GM19452 (cell line): Measurements from ENCODE around the gene LTA4H.

Source experiments
- ATAC-seq: cut with Tn5 transposase; IDR thresholded peaks from one replicate; pipeline ENCODE4 v1.9.1; 2021; ENCODE audit not compliant: unreplicated experiment

Gene LTA4H

DNA sequence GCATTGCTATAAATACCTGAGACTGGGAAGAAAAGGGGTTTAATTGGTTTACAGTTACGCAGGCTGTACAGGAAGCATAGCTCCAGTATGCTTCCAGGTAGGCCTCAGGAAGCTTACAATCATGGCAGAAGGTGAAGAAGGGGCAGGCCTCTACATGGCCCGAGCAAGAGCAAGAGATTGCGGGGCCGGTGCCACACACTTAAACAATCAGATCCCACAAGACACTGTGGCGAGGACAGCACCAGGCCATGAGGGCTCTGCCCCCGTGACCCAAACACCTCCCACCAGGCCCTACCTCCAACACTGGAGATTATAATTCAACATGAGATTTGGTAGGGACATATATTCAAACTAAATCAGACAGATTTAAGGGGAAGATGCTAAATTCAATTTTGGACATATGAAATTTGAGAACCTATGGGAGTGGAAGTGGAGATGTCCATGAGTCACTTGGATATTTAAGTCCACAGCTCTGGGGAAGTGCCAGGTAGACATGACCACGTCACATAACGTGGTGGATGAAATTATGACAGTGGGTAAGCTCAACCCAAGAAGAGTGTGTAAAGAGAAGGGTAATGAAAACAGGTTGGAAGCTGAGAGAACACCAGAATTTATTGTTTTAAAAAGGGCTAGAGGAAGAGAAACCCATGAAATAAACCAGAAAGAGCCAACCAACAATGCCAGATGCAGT is 1.5 kb upstream of the LTA4H start:
- no peak for ATAC-seq

GRCh38 chr12:96034621-96035282 is 635 bp downstream of the LTA4H start:
- ATAC-seq: no peak

- ATAC-seq: no peak
Observed at GRCh38 chr12:96033549-96034389, 1.6 kb downstream of the LTA4H start.

DNA sequence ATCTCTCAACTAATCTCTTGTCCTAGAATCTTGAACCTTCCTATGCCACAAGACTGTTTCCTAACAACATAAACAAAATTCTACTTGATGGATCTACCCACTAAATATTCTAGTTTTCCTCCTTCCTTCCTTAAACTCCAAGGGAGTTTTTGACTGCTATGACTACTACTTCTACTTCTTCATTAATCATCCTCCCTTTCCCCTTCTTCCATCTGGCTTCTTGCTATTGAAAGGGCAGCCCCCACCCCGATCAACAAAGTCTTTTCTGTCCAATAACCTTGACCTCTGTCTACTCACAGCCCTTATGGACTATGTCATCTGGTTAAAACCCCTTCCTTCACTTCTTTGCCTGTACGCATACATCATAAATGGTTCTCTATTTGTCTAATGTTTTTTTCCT is 5.6 kb downstream of the LTA4H start:
- no peak for ATAC-seq

- no peak for ATAC-seq
Observed at GRCh38 chr12:96028538-96028937, 6.8 kb downstream of the LTA4H start.

DNA sequence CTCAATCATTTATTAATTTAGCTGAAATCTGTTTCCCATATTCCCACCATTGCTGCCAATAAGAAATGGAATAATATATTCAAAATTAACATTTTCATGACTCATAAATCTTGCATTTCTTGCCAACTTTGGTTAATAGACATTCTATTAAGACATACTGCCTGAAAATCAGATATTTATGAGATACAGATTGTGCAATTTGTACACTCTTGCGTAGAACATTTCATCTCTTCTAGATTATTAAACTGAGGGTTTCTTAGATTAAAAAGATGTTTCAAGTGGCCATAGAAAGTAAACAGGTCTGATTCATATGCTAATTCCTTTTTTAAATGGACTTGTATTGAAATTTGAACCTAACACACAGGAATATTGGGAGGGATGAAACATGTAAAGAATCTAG is 9.1 kb downstream of the LTA4H start:
- ATAC-seq: no peak

DNA sequence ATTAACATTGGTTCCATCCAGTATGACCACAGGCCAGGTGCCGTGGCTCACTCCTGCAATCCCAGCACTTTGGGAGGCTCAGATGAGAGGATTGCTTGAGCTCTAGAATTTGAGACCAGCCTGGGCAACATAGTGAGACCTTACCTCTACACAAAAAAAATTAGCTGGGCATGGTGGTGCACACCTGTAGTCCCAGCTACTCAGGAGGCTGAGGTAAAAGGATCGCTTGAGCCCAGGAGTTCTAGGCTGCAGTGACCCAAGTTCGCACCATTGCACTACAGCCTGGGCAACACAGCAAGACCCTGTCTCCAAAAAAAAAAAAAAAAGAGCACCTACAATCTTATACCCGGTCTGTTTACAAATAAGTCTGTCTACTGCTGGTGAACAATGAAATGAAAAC is 9.9 kb downstream of the LTA4H start:
- ATAC-seq: no peak

DNA sequence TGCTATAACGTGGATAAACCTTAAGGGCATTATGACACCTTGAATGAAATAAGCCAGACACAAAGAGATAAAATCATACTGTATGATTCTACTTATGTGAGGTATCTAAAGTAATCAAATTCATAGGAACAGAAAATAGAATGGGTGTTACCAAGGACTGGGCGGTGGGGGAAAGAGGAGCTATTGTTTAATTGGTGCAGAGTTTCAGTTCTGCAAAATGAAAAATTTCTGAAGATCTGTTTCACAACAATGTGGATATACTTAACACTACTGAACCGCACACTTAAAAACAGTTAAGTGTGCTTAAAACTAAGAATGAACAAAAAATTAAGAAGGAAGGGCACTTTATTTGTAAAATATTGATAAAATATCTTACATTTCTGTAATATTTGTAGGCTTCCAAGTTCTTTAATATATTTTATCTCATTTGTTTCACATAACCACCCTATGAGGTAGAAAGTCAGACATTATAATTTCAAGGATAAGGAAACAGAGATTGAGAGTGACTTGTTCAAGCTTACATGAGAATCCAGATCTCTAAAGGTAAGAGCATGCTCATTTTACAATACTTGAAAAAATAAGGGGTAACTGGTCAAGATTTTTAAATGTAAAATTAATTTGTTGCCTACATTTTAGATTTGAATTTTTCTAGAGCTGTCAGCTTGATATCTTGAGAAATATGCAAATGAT is 14.9 kb downstream of the LTA4H start:
- peak; percentile 98 for ATAC-seq

DNA sequence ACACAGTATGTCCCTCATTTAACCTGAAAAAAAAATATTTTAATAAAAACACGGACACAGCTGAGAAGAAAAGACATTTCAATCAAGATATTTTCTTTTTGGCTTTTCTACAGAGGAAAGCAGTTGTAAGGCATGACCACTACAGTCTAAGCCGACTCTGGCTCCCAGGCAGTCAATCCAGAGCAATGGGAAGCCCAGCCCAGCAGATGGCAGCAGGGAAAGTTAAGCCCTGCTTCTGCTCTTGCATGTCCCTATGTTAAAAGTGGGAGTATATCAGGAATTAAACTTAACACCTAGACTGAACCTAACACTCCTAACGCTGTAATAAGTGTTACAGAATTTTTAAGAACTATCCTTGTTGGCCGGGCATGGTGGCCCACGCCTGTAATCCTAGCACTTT is 19.7 kb downstream of the LTA4H start:
- no peak for ATAC-seq

GRCh38 chr12:96014943-96015599 is 20.3 kb downstream of the LTA4H start:
- ATAC-seq: no peak

- ATAC-seq: no peak
Observed at GRCh38 chr12:96007729-96008128, 27.7 kb downstream of the LTA4H start.

DNA sequence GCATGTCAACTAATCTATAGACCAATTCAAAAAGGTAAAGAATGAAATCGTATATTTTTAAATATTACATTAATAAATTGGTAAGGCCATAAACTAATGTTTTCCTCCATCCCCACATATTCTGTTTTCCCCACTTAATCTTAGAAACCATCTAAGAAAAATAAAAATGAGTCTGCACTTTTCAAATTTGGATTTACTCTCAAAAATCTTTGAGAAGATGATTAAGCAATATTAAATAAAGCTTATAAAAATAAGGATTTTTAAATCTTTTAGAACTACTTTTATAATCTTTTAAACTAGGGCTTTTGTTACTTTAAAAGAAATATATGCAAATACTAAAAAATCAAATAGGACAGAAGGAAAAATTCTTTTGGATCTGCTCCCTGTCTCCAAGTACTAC is 28.7 kb downstream of the LTA4H start:
- ATAC-seq: no peak

- no peak for ATAC-seq
Observed at GRCh38 chr12:96000858-96001257, 34.5 kb downstream of the LTA4H start.

DNA sequence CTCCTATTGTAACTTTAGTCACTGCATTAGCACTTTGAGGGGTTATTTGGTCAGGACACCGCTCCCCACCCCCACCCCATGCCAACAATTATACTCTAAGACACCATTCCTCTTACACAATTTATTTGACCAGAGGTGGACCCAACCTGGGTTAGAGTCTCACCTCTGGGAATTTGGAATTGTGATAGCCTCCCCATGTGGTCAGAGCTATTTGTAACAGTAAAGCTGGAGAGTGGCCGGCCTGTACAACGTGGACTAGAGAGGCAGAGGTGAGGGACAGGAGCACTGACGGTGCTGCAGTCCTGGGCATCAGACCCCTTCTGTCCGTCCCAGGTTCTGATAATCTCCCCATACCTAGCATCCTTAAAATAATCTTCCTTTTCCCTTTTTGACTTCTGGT is 35.9 kb downstream of the LTA4H start:
- no peak for ATAC-seq

DNA sequence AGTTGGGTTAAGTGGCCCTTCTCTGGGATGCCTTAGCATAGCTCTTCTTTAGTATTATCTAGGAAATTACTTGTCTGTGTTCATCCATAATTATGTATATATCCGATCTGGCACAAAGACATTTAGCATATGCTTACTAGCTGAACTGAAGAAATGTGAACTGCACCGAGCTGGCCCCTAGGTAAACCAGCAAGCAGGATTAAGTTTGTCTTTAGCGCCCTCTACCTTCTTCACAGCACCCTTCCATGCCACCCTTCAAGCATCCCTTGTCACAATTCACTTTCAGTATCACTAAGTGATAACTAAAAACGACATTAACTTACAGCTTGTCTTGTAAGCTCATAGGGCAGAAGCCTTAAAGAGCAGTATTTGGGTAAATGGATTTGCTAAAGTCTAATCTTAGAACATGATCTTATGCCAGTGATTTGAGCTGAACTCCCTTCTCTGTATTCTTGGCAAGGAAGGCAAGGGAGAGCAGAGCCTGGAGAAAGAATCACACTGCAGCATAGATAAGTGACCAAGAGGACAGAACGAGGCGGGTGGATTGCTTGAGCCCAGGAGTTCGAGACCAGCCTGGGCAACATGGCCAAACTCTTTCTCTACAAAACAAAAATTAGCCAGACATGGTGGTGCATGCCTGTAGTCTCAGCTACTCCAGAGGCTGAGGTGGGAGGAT is 36.6 kb downstream of the LTA4H start:
- peak; percentile 98 for ATAC-seq

GRCh38 chr12:95997911-95998510 is 37.4 kb downstream of the LTA4H start:
- no peak for ATAC-seq

GRCh38 chr12:95997276-95997675 is 38.1 kb downstream of the LTA4H start:
- ATAC-seq: no peak

DNA sequence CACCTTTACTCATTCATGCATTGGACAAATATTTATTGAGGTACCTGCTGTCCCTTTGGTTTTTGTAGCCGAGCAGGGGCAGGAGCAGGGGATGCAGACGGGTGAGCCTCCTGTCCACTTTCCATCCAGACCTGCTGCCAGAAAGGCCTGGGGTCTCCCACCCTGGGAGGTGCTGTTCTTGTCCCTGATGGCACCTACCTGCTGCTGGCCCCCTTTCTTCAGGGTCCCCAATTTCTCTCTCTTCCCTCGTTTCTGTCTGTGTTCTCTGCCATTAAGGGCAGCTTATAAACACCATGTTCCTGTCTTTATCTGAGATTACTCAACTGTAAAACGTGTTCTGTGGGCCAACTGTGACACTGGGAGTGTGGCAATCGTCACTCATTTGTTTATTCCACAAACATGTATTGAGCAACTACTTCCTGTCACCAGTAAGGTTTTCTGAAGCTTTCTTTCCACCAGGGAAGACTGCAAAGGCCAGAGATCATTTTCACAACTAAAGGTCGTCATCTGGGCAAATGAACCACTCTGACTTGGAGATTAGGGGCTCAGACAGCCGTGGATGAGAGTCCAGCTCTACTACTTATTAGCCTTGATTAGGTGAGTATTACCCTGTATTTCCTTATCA is 39.2 kb downstream of the LTA4H start, which contains the start of gene HAL:
Gene HAL, minus strand, starts transcription at position 311 of the 625 bp plus-strand sequence. CDS start 434 bp downstream, outside the sequence.
- ATAC-seq: no peak
